ENCODE results near the gene PDZD2.
"Not testable (repeated sequence)": the region's sequence is repeated elsewhere in the genome, so short reads cannot be mapped to it uniquely, and the experiment has no call there.

The PDZD2 gene

GRCh38 chr5:31638748-31639418 is at the start of gene PDZD2:
PDZD2 (plus strand) TSS chr5:31639131.
- peak; percentile 89 for DNase-seq (ENCODE audit: low spot score)

GRCh38 chr5:31593665-31594064 is 45.3 kb upstream of the PDZD2 start:
- DNase-seq (ENCODE audit: low spot score): no peak

- no peak for DNase-seq (ENCODE audit: low spot score)
These were observed 42.6 kb upstream of the PDZD2 start for GRCh38 chr5:31596354-31596753.

GRCh38 chr5:31598640-31599611 is 40.0 kb upstream of the PDZD2 start:
- no peak for DNase-seq (ENCODE audit: low spot score)

- DNase-seq (ENCODE audit: low spot score): not testable (repeated sequence)
These were observed 36.6 kb upstream of the PDZD2 start for GRCh38 chr5:31602305-31602704.

- no peak for DNase-seq (ENCODE audit: low spot score)
These were observed 34.7 kb upstream of the PDZD2 start for GRCh38 chr5:31604240-31604639.

- DNase-seq (ENCODE audit: low spot score): no peak
These were observed 34.3 kb upstream of the PDZD2 start for GRCh38 chr5:31604644-31605043.

GRCh38 chr5:31605920-31606319 is 33.0 kb upstream of the PDZD2 start:
- DNase-seq (ENCODE audit: low spot score): no peak

- DNase-seq (ENCODE audit: low spot score): no peak
These were observed 31.4 kb upstream of the PDZD2 start for GRCh38 chr5:31607546-31607945.

GRCh38 chr5:31611002-31611401 is 27.9 kb upstream of the PDZD2 start:
- no peak for DNase-seq (ENCODE audit: low spot score)

GRCh38 chr5:31613651-31614050 is 25.3 kb upstream of the PDZD2 start:
- no peak for DNase-seq (ENCODE audit: low spot score)

GRCh38 chr5:31614151-31615020 is 24.5 kb upstream of the PDZD2 start:
- DNase-seq (ENCODE audit: low spot score): no peak

GRCh38 chr5:31617867-31618266 is 21.1 kb upstream of the PDZD2 start:
- no peak for DNase-seq (ENCODE audit: low spot score)

- no peak for DNase-seq (ENCODE audit: low spot score)
These were observed 18.9 kb upstream of the PDZD2 start for GRCh38 chr5:31620026-31620425.

GRCh38 chr5:31623249-31623648 is 15.7 kb upstream of the PDZD2 start:
- no peak for DNase-seq (ENCODE audit: low spot score)

GRCh38 chr5:31625394-31625793 is 13.5 kb upstream of the PDZD2 start:
- DNase-seq (ENCODE audit: low spot score): no peak

- DNase-seq (ENCODE audit: low spot score): no peak
These were observed 12.8 kb upstream of the PDZD2 start for GRCh38 chr5:31626156-31626555.

- no peak for DNase-seq (ENCODE audit: low spot score)
These were observed 12.2 kb upstream of the PDZD2 start for GRCh38 chr5:31626604-31627234.

GRCh38 chr5:31630931-31631330 is 8.0 kb upstream of the PDZD2 start:
- DNase-seq (ENCODE audit: low spot score): no peak

- no peak for DNase-seq (ENCODE audit: low spot score)
These were observed 6.5 kb upstream of the PDZD2 start for GRCh38 chr5:31632460-31632859.

- DNase-seq (ENCODE audit: low spot score): no peak
These were observed 3.5 kb upstream of the PDZD2 start for GRCh38 chr5:31635446-31635845.

GRCh38 chr5:31637851-31638250 is 1.1 kb upstream of the PDZD2 start:
- no peak for DNase-seq (ENCODE audit: low spot score)

All from left forelimb (tissue), 1 donor.